MM.1S (cell line): ENCODE results near the gene CRYBB2.

Source experiments
- DNase-seq: peaks from one replicate; pipeline ENCODE4 v3.0.0-alpha.2; 2015
- H2AFZ ChIP-seq: fragments of 300-600 bp; sonication (generic); 2 replicates; pipeline ENCODE4 v1.6.0; 2016; ENCODE audit warnings: antibody characterized with exemption, low read length
- H3F3A ChIP-seq: fragments of 300-600 bp; sonication (generic); 2 replicates; pipeline ENCODE4 v1.6.1; 2016; ENCODE audit warnings: mild to moderate bottlenecking, antibody characterized with exemption, low read length, moderate library complexity, mixed read lengths; ENCODE audit not compliant: insufficient read depth
- H3K27ac ChIP-seq: fragments of 300-600 bp; sonication (generic); 2 replicates; pipeline ENCODE4 v1.5.1; 2016; ENCODE audit warnings: mild to moderate bottlenecking, low read length
- H3K27me3 ChIP-seq: fragments of 300-600 bp; sonication (generic); replicated peaks from 2 replicates; pipeline ENCODE4 v1.6.0; 2016; ENCODE audit warnings: low read length; ENCODE audit not compliant: insufficient read depth
- H3K36me3 ChIP-seq: fragments of 300-600 bp; sonication (generic); replicated peaks from 2 replicates; pipeline ENCODE4 v1.6.1; 2016; ENCODE audit warnings: mild to moderate bottlenecking, low read length, mixed read lengths; ENCODE audit not compliant: insufficient read depth
- H3K4me1 ChIP-seq: fragments of 300-600 bp; sonication (generic); 2 replicates; pipeline ENCODE4 v1.6.1; 2016; ENCODE audit warnings: low read length, mixed read lengths
- H3K4me2 ChIP-seq: fragments of 300-600 bp; sonication (generic); 2 replicates; pipeline ENCODE4 v1.6.0; 2016; ENCODE audit warnings: low read depth, low read length
- H3K4me3 ChIP-seq: fragments of 300-600 bp; sonication (generic); 2 replicates; pipeline ENCODE4 v1.5.1; 2016; ENCODE audit warnings: low read length, mixed read lengths
- H3K79me2 ChIP-seq: fragments of 300-600 bp; sonication (generic); 2 replicates; pipeline ENCODE4 v1.6.1; 2016; ENCODE audit warnings: mixed run types, low read length, mixed read lengths
- H3K9ac ChIP-seq: fragments of 300-600 bp; sonication (generic); 2 replicates; pipeline ENCODE4 v1.6.1; 2016; ENCODE audit warnings: low read length, mixed read lengths
- H3K9me2 ChIP-seq: fragments of 300-600 bp; sonication (generic); replicated peaks from 2 replicates; pipeline ENCODE4 v1.6.1; 2016; ENCODE audit warnings: mild to moderate bottlenecking, low read length, mixed read lengths; ENCODE audit not compliant: insufficient read depth
- H3K9me3 ChIP-seq: fragments of 300-600 bp; sonication (generic); replicated peaks from 2 replicates; pipeline ENCODE4 v1.6.1; 2016; ENCODE audit warnings: mild to moderate bottlenecking, low read length, mixed read lengths; ENCODE audit not compliant: insufficient read depth
- H4K20me1 ChIP-seq: fragments of 300-600 bp; sonication (generic); 2 replicates; pipeline ENCODE4 v1.6.1; 2016; ENCODE audit warnings: mild to moderate bottlenecking, low read length, moderate library complexity, mixed read lengths; ENCODE audit not compliant: insufficient read depth
- CTCF ChIP-seq: fragments of 300-600 bp; sonication (generic); IDR thresholded peaks from 2 replicates; pipeline ENCODE4 v1.5.1; 2016; ENCODE audit warnings: antibody characterized with exemption, low read length, mixed read lengths
- EZH2 ChIP-seq: fragments of 300-600 bp; sonication (generic); optimal IDR thresholded peaks from 2 replicates; pipeline ENCODE3; 2017; ENCODE audit warnings: low read depth, mild to moderate bottlenecking, antibody characterized with exemption, low read length, mixed read lengths
- EZH2phosphoT487 ChIP-seq: fragments of 300-600 bp; sonication (generic); IDR thresholded peaks from 2 replicates; pipeline ENCODE4 v1.6.1; 2018; ENCODE audit warnings: antibody characterized with exemption, low read length

Gene CRYBB2

GRCh38 chr22:25207553-25208157 lies 11.8 kb upstream of the CRYBB2 start:
- Histone ChIP-seq H3K79me2 (no peaks in the 10 kb centered on the region), H3K4me3 (no peak overlapping the region), H3K9me3 (no peaks in the 10 kb centered on the region), H3K9ac (no peak overlapping the region), H3K4me2 (no peak overlapping the region), H4K20me1 (no peaks in the 10 kb centered on the region), H3K9me2 (no peaks in the 10 kb centered on the region), H3K27ac (no peak overlapping the region), H3K4me1 (no peaks in the 10 kb centered on the region), H2AFZ (no peak overlapping the region), H3F3A (no peaks in the 10 kb centered on the region), H3K27me3 (peaks cover 54% of the 10 kb centered on the region), H3K36me3 (no peaks in the 10 kb centered on the region)
- TF ChIP-seq EZH2 (no peak), CTCF (no peak), EZH2phosphoT487 (no peak)
- no peak for DNase-seq

GRCh38 chr22:25208328-25208727 lies 11.1 kb upstream of the CRYBB2 start:
- Histone ChIP-seq H3K79me2 (no peaks in the 10 kb centered on the region), H2AFZ (no peak overlapping the region), H3K27me3 (peaks cover 60% of the 10 kb centered on the region), H3K4me2 (no peak overlapping the region), H3F3A (no peaks in the 10 kb centered on the region), H3K4me1 (no peaks in the 10 kb centered on the region), H3K36me3 (no peaks in the 10 kb centered on the region), H3K9me2 (no peaks in the 10 kb centered on the region), H3K9me3 (no peaks in the 10 kb centered on the region), H4K20me1 (no peaks in the 10 kb centered on the region), H3K9ac (no peak overlapping the region), H3K27ac (no peak overlapping the region), H3K4me3 (no peak overlapping the region)
- no peak for TF ChIP-seq EZH2phosphoT487
- no peak for TF ChIP-seq CTCF
- TF ChIP-seq EZH2 = no peak
- no peak for DNase-seq

- H3K4me2 ChIP-seq = no peak overlapping the region
These were observed 10.5 kb upstream of the CRYBB2 start for GRCh38 chr22:25208743-25209505.

More at GRCh38 chr22:25208743-25209505, 10.5 kb upstream of the CRYBB2 start:
- H3K36me3 ChIP-seq = no peaks in the 10 kb centered on the region
- no peak overlapping the region for H3K4me3 ChIP-seq
- no peaks in the 10 kb centered on the region for H3K4me1 ChIP-seq
- DNase-seq = no peak
- H3F3A ChIP-seq = no peaks in the 10 kb centered on the region
- no peak overlapping the region for H3K27ac ChIP-seq
- H3K27me3 ChIP-seq = peaks cover 58% of the 10 kb centered on the region
- no peak overlapping the region for H2AFZ ChIP-seq
- no peaks in the 10 kb centered on the region for H3K9me2 ChIP-seq
- H4K20me1 ChIP-seq = no peaks in the 10 kb centered on the region
- H3K9me3 ChIP-seq = no peaks in the 10 kb centered on the region
- no peak overlapping the region for H3K9ac ChIP-seq
- no peaks in the 10 kb centered on the region for H3K79me2 ChIP-seq
- TF ChIP-seq EZH2phosphoT487 = no peak
- TF ChIP-seq CTCF = no peak
- no peak for TF ChIP-seq EZH2
